HG03175 (cell line): ENCODE data around the gene PRKCE.

Experiments
- ATAC-seq: cut with Tn5 transposase; IDR thresholded peaks from one replicate; pipeline ENCODE4 v1.9.1; 2021; ENCODE audit warnings: mild to moderate bottlenecking, moderate library complexity; ENCODE audit not compliant: unreplicated experiment

Gene PRKCE

DNA sequence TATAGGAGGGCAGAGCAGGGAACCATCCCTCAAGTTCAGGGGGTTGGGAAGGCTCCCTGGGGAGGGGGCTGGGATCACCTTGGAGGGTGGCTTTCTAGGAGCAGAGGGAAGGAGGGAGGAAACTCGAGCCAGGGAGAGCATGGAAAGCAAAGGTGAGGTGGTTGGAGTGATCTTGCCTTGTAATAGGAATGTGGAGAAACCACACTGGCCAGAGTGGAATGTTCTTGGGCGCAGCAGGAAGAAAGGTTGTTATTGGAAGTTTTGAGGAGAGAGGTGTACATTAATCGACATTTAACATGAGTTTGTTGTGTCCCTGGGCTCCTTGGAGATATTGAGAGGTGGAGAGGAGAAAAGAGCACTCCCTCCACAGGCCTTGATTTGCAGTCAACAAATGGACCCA is 272.2 kb downstream of the PRKCE start:
- no peak for ATAC-seq

DNA sequence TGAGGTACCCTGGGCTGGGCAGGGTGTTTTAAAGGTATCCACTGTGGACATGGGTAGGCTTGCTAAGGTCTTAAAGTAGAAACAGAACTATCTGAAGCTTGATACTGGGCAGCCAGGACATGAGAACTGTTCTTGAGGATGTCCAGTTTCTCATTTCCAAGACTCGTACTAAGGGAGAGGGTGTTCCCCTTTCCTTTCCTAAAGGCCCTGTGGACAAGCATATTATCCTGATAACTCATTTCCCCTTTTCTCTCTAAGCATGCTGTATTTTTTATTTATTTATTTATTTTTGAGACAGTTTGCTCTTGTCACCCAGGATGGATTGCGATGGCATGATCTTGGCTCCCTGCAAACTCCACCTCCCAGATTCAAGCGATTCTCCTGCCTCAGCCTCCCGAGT is 273.6 kb downstream of the PRKCE start:
- ATAC-seq, result no peak

DNA sequence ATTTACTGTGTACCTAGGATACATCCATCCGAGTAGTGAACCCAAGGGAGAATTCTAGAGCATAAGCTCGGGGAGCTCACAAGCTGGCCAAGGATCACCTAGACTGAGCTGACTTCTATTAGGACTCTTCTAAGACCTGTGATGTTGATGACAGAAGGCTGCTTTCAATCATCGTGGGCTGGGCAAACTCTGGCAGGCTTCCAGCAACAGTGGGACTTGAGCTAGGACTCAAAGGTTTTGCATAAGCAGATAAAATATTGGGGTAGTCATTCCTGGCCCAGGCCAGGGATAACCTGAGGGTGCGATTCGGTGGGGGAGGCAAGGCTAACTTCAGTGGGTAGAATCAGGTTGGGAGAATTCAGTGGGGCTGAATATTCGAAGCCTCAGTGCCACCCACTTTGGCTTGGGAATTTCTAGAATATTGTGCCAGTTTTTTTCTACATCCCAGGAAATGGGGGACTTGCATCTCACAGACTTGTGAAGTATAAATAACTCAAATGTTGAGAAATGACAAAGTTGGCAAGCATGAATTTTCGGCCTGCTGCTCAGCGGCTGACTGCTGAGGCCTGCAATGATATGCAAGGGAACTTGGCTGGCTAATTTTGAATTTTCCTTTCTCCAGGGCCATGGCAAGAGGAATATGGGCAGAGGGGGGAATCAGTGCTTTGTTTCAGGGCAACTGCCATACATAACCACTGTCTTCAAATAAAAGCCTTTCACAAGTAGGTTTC is 274.3 kb downstream of the PRKCE start:
- no peak for ATAC-seq

DNA sequence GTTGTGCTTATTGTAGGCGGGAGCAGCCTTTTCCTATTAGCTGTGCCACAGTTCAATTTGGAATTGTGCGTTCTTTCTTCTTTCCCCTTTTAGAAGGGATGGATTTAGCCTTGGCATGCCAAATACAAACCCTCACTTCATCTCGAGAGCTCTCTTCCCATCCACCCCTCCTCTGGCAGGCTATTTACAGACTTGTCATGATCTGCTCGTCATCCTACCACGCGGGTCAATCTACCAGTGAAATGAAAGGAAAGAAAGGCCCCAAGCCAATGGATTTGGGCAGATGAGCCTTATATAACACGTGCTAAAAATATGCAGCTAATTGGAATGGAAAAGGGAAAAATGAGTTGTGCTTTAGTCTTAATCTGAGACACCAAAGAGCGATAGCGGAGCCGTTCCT is 277.5 kb downstream of the PRKCE start:
- no peak for ATAC-seq

DNA sequence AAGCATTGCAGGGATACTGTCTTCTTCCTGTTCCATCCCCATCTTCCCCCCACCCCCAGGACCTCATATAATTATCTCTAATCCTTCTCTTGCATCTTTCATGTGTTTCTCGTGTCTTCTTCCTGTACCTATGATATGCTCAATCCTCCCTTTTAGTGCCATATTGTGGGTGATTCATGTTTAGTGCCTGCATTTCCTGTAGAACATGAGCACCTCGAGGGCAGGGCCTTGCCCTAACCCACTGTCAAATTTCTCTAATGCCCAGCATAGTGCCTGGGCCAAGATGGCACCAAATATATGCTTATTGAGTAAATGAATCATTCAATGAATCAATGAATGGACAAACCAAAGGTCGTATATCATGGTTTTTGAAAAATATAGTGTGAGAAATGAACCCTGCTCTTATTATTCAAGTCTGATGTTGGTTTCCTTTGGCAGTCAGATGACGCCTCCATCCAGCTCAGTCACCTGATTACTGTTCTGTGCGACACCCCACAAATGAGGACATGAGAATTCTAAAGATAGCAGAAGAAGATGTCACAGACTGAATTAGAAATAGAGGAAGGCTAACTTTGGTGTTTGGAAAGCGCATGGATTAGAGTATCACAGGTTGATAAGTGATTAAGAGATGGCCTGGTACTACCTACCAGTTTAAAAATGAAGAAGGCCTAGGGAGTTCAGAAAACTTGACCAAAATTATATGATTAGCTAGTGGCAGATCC is 278.4 kb downstream of the PRKCE start:
- ATAC-seq, result no peak

DNA sequence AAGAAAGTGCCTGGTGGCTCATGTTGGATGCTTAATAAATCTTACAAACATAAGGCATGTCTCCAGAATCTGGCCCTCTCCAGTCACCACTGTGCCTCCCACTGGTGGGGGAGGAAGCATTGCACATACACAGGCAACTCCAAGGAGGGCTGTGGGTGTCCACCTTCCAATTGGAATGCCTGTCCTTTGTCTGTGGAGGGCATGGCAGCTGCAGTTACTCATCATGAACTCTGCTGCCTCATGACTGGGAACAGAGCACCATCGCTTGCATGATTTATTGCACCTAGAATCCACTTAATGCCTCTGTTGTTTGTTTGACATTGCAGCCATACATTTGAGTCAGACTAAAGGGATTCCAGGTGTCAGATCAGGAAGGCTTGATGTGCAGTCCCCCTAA is 278.9 kb downstream of the PRKCE start:
- no peak for ATAC-seq

DNA sequence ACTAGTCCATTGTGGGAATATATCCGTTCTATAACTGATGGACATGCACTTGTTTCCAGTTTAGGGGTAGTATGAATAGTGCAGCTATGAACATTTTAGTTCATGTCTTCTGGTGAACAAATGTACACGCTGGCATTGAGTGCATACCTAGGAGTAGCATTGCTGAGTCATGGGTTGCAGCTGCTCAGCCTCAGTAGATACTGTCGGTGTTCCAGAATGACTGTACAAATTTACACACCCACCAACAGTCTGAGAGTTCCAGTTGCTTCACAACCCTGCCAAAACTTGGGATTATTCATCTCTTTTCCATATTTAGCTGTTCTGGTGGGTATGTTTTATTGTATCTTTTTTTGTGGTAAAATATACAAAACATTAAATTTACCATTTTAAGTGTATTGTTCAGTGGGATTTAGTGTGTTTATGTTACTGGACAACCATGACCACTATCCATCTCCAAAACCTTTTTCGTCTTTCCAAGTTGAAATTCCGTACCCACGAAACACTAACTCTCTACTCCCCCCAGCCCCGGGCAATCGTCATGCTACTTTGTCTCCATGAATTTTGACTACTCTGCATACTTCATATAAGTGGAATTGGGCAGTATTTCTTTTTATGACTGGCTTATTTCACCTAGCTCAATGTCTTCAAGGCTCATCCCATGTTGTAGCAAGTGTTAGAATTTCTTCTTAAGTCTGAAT is 281.0 kb downstream of the PRKCE start:
- no peak for ATAC-seq

DNA sequence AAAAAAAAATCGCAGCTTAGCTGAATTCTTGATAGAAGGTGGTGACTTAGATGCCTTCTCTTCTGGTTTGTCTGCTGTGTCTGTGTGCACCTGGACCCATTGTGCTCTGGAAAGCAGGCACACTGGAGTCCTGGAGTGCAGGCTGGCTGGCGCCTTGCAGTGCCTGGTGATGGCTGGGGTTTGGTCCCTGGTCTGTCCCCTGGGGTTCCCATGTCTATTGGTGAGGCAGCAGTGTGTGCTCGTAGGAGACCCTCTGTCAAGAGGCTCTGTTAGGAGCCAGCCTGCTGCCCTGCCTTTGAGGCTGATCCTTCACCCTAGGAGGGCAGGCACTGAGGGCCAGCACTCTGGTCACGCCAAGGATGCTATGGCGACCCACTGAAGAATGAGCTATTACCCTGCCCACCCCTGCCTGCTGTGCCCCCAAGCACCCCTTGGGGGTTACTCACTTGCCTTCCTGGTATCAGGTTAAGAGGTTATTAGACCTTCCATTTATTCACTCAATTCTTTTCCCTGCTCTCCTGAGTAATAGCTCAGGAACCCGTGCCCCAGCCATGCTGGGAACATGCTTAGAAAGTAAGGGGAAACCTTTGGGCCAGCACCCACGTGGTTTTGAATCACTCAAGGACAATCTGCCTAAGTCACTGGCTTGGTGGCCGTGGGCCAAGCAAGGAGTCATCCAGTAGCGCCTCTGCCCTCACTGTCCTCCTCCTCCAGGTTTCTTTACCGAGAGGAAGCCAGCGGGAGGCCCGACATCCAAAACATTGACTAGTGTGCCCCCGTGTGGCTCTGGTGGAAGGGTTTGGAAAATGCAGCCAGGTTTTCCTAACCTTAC is 284.5 kb downstream of the PRKCE start:
- peak; percentile 63 for ATAC-seq

DNA sequence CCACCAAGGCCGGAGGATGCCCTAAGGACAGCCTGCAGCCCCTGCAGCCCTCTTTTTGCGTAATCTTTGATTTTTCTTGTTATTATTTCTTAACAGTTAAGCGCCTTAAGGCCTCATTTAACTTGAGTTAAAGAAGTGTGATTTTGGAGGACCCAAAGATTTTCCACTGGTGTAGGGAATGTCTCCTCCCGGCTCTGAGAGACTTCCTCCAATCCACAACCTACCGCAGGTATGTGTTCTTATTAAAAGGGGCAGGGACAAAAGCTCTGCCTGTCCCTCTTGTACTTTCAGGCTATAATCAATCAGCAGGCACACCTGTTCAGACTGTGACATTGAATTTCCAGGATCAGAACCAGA is 285.1 kb downstream of the PRKCE start:
- ATAC-seq, result no peak

DNA sequence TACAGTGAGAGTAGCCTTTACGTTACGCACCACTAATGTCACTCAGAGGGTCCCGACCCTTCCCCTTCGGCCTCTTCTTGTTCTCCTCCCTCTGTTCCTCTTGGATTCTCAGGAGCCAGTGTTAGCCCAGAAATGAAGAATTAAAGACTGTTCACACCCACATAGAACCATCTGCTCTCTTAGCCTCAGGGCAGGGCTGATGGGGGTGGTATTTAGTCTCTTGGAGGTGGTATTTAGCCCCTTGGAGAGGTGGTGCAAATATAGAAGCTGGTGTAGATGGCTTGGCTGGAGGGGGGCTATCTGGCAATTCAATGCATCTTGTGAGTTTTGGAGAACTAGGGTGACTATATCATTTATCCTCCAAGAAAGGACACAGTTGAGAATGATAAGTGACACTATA is 286.5 kb downstream of the PRKCE start:
- ATAC-seq, result no peak

DNA sequence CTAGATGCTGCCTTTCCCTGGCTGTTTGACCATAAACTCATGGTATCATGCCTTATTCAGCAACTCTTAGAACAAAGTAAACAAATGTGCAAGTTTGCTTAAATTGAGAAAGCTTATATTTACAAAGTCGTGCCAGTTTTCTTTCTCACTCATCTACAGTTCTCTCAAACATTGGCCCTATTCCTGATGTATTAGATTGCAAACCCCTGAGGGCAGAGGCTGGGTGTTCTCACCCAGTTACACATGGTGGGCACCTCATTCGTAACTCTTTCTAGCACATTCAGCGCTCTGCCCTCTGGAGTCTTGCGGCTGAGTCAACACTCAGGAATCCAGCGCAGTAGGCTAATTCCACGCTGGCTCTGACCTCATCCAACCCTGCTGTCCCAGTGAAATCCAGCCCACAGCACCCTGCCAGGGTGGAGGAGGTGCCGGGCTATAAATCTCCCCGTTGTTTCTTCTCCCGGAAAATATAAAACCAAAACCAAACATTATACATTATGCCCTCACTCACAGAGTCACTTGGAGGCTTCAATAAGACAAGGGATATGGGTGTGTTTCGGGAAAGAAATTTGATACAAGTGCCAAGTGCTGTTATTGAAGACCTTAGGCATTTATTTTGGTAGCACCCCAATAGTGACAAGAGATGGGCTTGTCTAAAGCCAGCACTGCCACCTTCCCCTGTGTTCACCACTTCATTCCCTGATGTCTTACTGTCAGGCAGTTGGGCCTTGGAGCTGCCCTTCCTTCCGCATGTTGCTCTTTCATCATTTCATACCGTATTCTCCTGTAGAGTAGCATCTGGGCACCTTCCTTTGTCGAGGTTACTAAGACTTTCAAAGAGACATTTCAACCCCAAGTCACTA is 287.4 kb downstream of the PRKCE start:
- ATAC-seq, result no peak

DNA sequence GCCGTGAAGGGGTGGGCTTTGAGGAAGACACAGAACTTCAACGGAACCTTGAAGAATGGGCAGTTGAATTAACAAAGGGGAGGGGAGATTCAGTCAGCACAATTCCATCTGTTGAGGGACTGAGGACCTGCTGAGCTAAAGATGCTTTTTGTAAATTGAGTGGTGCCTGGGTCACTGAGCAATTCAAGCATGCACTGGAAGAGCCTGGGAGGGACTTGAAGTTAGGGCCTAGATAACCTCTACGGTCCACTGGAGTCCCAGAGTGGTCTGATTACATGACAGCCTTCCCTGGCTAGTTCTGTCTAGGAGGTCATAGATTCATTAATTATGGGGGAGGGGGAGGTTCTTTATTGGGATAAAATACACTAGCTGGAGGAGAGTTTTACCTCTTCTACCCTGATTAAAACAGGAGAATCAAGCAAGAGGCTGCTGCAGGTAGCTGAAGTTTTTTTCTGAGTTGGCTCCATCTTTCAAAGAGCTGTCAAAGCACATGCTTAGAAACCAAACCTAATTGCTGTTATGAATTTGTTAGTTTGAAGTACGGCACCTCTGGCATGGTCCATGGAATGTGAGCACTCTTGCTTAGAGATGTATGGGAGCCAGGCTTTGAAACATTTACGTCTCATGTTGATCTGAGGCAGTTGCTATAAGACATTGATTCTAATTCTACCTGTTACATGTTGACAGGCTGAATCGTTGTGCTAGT is 290.2 kb downstream of the PRKCE start:
- no peak for ATAC-seq

DNA sequence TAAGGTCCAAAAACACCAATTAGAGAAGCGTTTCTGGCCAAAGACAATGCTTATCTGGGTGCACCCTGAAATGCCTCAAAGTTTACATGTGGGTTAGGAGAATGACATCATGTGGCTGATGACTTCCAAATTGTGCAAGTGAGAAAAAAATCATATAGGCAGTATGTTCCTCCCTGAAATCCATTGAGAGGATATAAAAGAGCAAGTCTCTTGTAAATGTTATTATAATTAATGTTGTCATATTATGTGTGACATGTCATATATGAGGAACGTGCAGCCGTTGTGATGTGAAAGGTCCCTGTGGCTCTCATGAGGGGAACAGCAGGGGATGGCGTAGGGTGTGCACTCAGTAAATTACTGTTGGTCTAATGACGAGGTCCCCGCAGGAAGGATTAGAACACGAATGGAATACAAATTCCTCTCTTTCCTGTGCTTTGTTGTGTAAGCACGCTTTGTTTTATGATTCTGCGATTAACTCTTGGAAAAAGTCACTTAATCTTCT is 290.8 kb downstream of the PRKCE start:
- no peak for ATAC-seq

DNA sequence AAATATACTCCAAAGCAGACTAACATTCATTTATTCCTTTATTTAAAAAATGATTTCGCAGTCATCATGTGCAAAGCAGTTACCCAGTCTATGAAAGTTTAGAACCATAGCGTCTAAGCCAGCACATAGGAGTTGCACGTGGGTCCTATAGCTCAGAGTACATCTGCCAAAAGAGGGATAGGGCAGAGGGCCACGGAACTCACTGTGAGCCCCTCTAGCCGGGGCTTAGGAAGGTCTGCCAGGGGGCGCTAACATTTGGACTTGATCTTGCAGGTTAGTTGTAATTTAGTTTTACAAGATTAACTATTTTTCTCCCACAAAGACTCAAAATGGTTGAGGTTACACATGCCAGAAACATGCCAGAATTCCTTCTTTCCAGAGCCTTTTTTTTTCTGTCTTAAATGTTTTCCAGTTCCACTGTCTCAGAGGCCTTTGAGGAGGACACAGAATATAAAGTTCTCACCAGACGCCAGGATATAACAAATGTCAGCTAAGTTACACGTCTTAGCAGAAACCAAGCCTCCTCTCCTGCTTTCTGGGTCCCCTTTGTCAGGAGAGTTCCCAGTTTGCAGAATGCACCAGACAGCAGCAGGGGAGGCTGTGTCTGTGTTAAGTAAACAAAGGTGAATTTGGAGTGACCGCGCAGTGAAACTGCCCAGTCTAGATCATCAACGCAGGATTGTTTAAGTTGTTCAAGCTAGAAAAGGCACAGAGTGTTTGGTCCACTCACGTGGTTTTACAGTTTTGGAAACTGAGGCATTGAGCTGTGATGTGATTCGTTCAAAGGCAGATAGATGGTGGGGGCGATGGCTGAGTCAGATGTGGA is 292.0 kb downstream of the PRKCE start:
- no peak for ATAC-seq

DNA sequence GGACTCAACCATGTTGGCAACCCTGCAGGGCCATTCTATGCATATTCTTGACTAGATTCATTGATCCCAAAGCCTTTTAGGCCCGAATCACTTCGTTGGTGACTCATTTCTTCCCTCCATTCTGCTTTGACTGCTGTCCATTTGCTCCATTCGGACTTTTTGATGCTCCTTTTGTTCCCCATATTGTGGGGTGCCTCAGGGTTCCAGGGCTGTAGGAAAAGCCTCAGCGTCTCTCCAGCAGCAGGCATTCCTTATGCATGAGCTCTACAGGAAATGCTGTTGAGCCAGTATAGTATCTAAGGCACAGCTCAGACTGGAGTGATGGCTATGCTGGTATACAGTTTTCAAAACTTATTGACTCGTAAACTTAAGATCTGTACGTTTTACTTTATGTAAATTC is 292.6 kb downstream of the PRKCE start:
- ATAC-seq, result no peak

DNA sequence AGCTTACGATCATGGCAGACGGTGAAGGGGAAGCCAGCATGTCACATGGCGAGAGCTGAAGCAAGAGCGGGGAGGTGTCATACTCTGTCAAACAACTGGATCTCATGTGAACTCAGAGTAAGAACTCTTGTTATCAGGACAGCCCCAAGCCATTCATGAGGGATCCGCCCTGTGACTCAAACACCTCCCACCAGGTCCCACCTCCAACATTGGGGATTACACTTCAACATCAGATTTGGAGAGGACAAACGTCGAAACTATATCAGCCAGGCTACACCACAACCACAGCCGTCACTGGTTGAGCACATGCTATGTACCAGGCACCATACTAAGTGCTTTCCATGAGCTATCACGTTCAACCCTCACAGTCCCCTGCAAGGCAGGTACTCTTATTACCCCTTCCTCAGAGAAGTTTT is 293.8 kb downstream of the PRKCE start:
- no peak for ATAC-seq

DNA sequence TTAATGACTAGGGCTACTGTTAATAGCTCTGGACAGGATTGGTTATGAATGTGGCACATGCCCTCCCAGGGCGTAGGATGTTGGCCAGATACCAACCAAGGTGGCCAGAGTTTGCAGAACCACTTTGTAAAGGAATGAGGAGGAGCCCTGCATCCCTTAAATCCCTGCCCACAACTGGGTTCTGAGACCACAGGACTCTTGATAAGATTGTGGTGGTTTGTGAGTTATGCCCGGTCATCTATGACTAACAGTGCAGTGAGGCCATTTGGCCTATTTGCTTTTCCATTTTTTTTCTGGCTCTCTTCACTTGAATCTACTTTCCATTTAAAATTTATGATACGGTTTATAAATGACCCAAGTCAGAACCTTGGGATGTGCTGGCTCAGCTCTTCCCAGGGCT is 294.5 kb downstream of the PRKCE start:
- ATAC-seq, result no peak

DNA sequence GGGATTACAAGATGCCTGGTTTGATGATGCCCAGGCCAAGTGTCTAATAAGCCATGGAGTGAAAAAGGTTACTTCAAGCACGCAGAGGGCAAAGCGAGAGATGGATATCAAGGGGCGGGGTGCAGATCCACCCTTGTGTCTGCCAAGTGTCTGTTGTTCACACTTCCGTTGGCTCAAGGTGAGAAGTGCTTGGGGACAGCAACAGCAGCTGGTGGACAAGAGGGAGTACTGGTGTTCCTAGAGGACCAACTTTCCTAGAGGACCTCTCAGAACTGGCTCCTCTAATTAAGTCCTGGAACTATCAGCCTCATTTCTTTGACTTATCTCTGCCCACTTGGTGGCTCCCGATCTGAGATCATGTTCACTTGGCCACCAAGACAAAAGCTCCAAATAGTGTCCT is 299.1 kb downstream of the PRKCE start:
- ATAC-seq, result no peak
